GM23338 (cell line): ENCODE results near the gene NRXN2. TPM values are rescaled to one million over a fixed set of nuclear protein-coding genes. Genes with fewer than 3 reads are reported as not detected.
A peak's percentile ranks its signal among the peaks of the same experiment; 100 is the strongest.

Experiments
- ATAC-seq: fragments of 200-7000 bp; cut with Tn5 transposase; 3 replicates; pipeline ENCODE4 v1.9.1; 2020
- DNase-seq: peaks from one replicate; pipeline ENCODE4 v3.0.0-alpha.2; 2015; ENCODE audit warnings: low spot score
- H2AFZ ChIP-seq: fragments of 200-600 bp; sonication (generic); 2 replicates; pipeline ENCODE4 v1.8.0; 2016; ENCODE audit warnings: antibody characterized with exemption, mild to moderate bottlenecking, moderate library complexity
- H3F3A ChIP-seq: fragments of 200-600 bp; sonication (generic); replicated peaks from 2 replicates; pipeline ENCODE4 v1.8.0; 2017; ENCODE audit warnings: antibody characterized with exemption, mixed run types, low read depth
- H3K27ac ChIP-seq: fragments of 200-600 bp; sonication (generic); 2 replicates; pipeline ENCODE4 v1.6.1; 2016; ENCODE audit warnings: low read depth
- H3K27me3 ChIP-seq: fragments of 200-600 bp; sonication (generic); 2 replicates; pipeline ENCODE4 v1.8.0; 2016; ENCODE audit warnings: mild to moderate bottlenecking, mixed run types, moderate library complexity; ENCODE audit not compliant: insufficient read depth
- H3K36me3 ChIP-seq: fragments of 200-600 bp; sonication (generic); 2 replicates; pipeline ENCODE4 v1.8.0; 2016; ENCODE audit warnings: mild to moderate bottlenecking; ENCODE audit not compliant: insufficient read depth
- H3K4me1 ChIP-seq: fragments of 200-600 bp; sonication (generic); 2 replicates; pipeline ENCODE4 v1.8.0; 2016; ENCODE audit warnings: mild to moderate bottlenecking, moderate library complexity; ENCODE audit not compliant: insufficient read depth
- H3K4me2 ChIP-seq: fragments of 200-600 bp; sonication (generic); 2 replicates; pipeline ENCODE4 v1.7.1; 2017; ENCODE audit warnings: mixed run types
- H3K4me3 ChIP-seq: fragments of 200-600 bp; sonication (generic); 2 replicates; pipeline ENCODE4 v1.6.1; 2016; ENCODE audit warnings: mixed run types
- H3K79me2 ChIP-seq: fragments of 200-600 bp; sonication (generic); replicated peaks from 2 replicates; pipeline ENCODE4 v1.8.0; 2017; ENCODE audit warnings: mild to moderate bottlenecking; ENCODE audit not compliant: insufficient read depth
- H3K9me2 ChIP-seq: fragments of 200-600 bp; sonication (generic); 2 replicates; pipeline ENCODE4 v1.8.0; 2017; ENCODE audit not compliant: insufficient read depth
- H4K20me1 ChIP-seq: fragments of 200-600 bp; sonication (generic); replicated peaks from 2 replicates; pipeline ENCODE4 v1.8.0; 2017; ENCODE audit warnings: mild to moderate bottlenecking; ENCODE audit not compliant: insufficient read depth
- H3K27ac Mint-ChIP-seq: 2 replicates; pipeline ENCODE4 v1.8.0; 2020; ENCODE audit warnings: inconsistent platforms, mild to moderate bottlenecking, moderate library complexity, mixed read lengths
- H3K27me3 Mint-ChIP-seq: 3 replicates; pipeline ENCODE4 v1.8.0; 2022; ENCODE audit warnings: low read depth, mild to moderate bottlenecking, moderate library complexity, mixed read lengths, inconsistent platforms; ENCODE audit not compliant: insufficient read depth, poor library complexity
- H3K36me3 Mint-ChIP-seq: 3 replicates; pipeline ENCODE4 v1.8.0; 2021; ENCODE audit warnings: low read depth, mild to moderate bottlenecking, inconsistent platforms, moderate library complexity, mixed read lengths
- H3K4me1 Mint-ChIP-seq: 3 replicates; pipeline ENCODE4 v1.8.0; 2020; ENCODE audit warnings: mild to moderate bottlenecking, inconsistent platforms, mixed read lengths
- H3K4me3 Mint-ChIP-seq: 3 replicates; pipeline ENCODE4 v1.8.0; 2021; ENCODE audit warnings: moderate library complexity, mild to moderate bottlenecking, inconsistent platforms, mixed read lengths
- H3K9me3 Mint-ChIP-seq: 3 replicates; pipeline ENCODE4 v1.8.0; 2020; ENCODE audit warnings: moderate library complexity, mild to moderate bottlenecking, inconsistent platforms, mixed read lengths
- CREB1 ChIP-seq: fragments of 250-450 bp; sonication (Bioruptor Pico); IDR thresholded peaks from 2 replicates; pipeline ENCODE4 v1.5.0; 2020; ENCODE audit warnings: low read depth, mild to moderate bottlenecking, moderate library complexity
- EZH2 ChIP-seq: fragments of 200-600 bp; sonication (generic); IDR thresholded peaks from one replicate; pipeline ENCODE4 v1.8.0; 2017; ENCODE audit warnings: antibody characterized with exemption, mild to moderate bottlenecking, low read depth; ENCODE audit not compliant: unreplicated experiment
- EZH2phosphoT487 ChIP-seq: fragments of 200-600 bp; sonication (generic); IDR thresholded peaks from one replicate; pipeline ENCODE4 v1.8.1; 2018; ENCODE audit warnings: antibody characterized with exemption; ENCODE audit not compliant: unreplicated experiment
- JUNB ChIP-seq: IDR thresholded peaks from one replicate; pipeline ENCODE4 v1.6.1; 2016; ENCODE audit warnings: antibody characterized with exemption; ENCODE audit not compliant: unreplicated experiment
- NANOG ChIP-seq: IDR thresholded peaks from 2 replicates; pipeline ENCODE4 v1.6.1; 2016; ENCODE audit warnings: antibody characterized with exemption, borderline replicate concordance
- POLR2AphosphoS5 ChIP-seq: IDR thresholded peaks from 2 replicates; pipeline ENCODE4 v1.6.1; 2016; ENCODE audit warnings: antibody characterized with exemption, low read depth
- STAT1 ChIP-seq: IDR thresholded peaks from one replicate; pipeline ENCODE4 v1.6.1; 2016; ENCODE audit warnings: antibody characterized with exemption; ENCODE audit not compliant: unreplicated experiment
- ZNF114 ChIP-seq: fragments of 250-450 bp; sonication (Bioruptor Pico); IDR thresholded peaks from 2 replicates; pipeline ENCODE4 v1.5.0; 2020; ENCODE audit warnings: mild to moderate bottlenecking, moderate library complexity
- ZNF331 ChIP-seq: fragments of 250-450 bp; sonication (Bioruptor Pico); IDR thresholded peaks from 2 replicates; pipeline ENCODE4 v1.5.0; 2020; ENCODE audit warnings: low read depth, mild to moderate bottlenecking, moderate library complexity
- polyA plus RNA-seq: library from polyadenylated mRNA; unstranded; fragments of >200 nt; fragmentation: Nextera tagmentation; extraction: Ambion mirVana; gene quantifications from 2 replicates; pipeline ENCODE4 v1.2.1, GENCODE V29; 2016
- total RNA-seq: library from RNA; depleted of rRNA; stranded (reverse); fragments of >200 nt; shearing (Covaris generic); gene quantifications from 2 replicates; pipeline ENCODE4 v1.2.3, GENCODE V29; 2014
- TF ChIP-seq, protein P1 (sequence below), 2 experiments: fragments of 200-600 bp in 1 of 2; sonication (generic) in 1 of 2; conservative IDR thresholded peaks; 2 replicates each; pipeline versions ENCODE4 v1.5.1 to v1.6.1; 2016 to 2017; ENCODE audit warnings: antibody characterized with exemption in 2 of 2, low read depth in 2 of 2, mild to moderate bottlenecking in 2 of 2, moderate library complexity in 1 of 2
- TF ChIP-seq, protein P2 (sequence below): IDR thresholded peaks from one replicate; pipeline ENCODE4 v1.6.1; 2018; ENCODE audit warnings: antibody characterized with exemption; ENCODE audit not compliant: unreplicated experiment
- TF ChIP-seq, protein P3 (sequence below): fragments of 250-450 bp; sonication (Bioruptor Pico); IDR thresholded peaks from 2 replicates; pipeline ENCODE4 v1.5.0; 2020; ENCODE audit warnings: mild to moderate bottlenecking, moderate library complexity
- TF ChIP-seq, protein P4 (sequence below): IDR thresholded peaks from 2 replicates; pipeline ENCODE4 v1.6.1; 2016; ENCODE audit warnings: antibody characterized with exemption

NRXN2 gene
- total and polyA plus RNA-seq, 2 experiments from 2014 or later: 3.4 to 17.0 TPM

DNA sequence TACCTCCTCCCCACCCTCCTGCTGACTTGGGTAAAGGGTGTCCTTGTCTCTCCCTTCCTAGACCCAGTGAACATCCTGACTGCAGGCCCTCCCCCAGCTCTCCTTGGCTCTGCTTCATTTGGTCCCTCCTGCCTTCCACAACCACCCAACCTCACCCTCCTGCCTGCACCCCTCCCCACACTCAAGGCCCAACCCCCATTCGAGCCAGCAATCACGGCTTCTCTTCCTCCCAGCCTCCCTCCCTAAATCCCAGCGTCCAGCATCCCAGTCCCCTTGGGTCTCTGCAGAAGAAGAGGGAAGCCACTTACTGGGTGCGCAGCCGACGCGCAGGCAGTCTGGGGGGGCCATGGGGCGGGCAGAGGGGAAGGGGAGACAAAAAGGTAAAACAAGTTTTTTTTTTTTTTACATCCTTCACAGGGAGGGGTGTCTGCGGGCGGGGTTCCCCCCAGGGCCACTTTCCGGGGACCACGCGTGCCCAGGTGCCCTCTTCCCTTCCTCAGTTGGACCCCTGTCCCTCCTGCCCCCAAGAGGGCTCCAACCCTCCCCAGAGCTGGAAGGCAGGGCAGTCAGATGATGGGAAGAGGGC lies 69.5 kb downstream of the NRXN2 start:
- DNase-seq (peak; percentile 75), ATAC-seq (peak; percentile 44)
- no peaks in the 10 kb centered on the region for H3K9me3 Mint-ChIP-seq
- peaks cover 17% of the 10 kb centered on the region for H3K4me1 ChIP-seq
- peak overlapping the region; percentile 40 for H3K4me3 Mint-ChIP-seq
- peaks cover 24% of the 10 kb centered on the region for H3K27me3 Mint-ChIP-seq
- H3K4me2 ChIP-seq: peak overlapping the region; percentile 75
- no peaks in the 10 kb centered on the region for H3K27me3 ChIP-seq
- no peaks in the 10 kb centered on the region for H3K79me2 ChIP-seq
- peaks cover 28% of the 10 kb centered on the region for H3K4me1 Mint-ChIP-seq
- no peak for TF ChIP-seq ZNF331 (CRISPR knock-in tag)
- TF ChIP-seq, protein P1, sequence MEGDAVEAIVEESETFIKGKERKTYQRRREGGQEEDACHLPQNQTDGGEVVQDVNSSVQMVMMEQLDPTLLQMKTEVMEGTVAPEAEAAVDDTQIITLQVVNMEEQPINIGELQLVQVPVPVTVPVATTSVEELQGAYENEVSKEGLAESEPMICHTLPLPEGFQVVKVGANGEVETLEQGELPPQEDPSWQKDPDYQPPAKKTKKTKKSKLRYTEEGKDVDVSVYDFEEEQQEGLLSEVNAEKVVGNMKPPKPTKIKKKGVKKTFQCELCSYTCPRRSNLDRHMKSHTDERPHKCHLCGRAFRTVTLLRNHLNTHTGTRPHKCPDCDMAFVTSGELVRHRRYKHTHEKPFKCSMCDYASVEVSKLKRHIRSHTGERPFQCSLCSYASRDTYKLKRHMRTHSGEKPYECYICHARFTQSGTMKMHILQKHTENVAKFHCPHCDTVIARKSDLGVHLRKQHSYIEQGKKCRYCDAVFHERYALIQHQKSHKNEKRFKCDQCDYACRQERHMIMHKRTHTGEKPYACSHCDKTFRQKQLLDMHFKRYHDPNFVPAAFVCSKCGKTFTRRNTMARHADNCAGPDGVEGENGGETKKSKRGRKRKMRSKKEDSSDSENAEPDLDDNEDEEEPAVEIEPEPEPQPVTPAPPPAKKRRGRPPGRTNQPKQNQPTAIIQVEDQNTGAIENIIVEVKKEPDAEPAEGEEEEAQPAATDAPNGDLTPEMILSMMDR (conservative IDR thresholded peaks at IDR 0.05; ENCODE audit: low read depth in 2 of 2): no peak
- TF ChIP-seq CREB1: no peak
- TF ChIP-seq ZNF114: no peak
- TF ChIP-seq STAT1: no peak
- no peak for TF ChIP-seq POLR2AphosphoS5
- TF ChIP-seq, protein P2, sequence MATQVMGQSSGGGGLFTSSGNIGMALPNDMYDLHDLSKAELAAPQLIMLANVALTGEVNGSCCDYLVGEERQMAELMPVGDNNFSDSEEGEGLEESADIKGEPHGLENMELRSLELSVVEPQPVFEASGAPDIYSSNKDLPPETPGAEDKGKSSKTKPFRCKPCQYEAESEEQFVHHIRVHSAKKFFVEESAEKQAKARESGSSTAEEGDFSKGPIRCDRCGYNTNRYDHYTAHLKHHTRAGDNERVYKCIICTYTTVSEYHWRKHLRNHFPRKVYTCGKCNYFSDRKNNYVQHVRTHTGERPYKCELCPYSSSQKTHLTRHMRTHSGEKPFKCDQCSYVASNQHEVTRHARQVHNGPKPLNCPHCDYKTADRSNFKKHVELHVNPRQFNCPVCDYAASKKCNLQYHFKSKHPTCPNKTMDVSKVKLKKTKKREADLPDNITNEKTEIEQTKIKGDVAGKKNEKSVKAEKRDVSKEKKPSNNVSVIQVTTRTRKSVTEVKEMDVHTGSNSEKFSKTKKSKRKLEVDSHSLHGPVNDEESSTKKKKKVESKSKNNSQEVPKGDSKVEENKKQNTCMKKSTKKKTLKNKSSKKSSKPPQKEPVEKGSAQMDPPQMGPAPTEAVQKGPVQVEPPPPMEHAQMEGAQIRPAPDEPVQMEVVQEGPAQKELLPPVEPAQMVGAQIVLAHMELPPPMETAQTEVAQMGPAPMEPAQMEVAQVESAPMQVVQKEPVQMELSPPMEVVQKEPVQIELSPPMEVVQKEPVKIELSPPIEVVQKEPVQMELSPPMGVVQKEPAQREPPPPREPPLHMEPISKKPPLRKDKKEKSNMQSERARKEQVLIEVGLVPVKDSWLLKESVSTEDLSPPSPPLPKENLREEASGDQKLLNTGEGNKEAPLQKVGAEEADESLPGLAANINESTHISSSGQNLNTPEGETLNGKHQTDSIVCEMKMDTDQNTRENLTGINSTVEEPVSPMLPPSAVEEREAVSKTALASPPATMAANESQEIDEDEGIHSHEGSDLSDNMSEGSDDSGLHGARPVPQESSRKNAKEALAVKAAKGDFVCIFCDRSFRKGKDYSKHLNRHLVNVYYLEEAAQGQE: no peak
- no peak for TF ChIP-seq NANOG
- TF ChIP-seq, protein P3, sequence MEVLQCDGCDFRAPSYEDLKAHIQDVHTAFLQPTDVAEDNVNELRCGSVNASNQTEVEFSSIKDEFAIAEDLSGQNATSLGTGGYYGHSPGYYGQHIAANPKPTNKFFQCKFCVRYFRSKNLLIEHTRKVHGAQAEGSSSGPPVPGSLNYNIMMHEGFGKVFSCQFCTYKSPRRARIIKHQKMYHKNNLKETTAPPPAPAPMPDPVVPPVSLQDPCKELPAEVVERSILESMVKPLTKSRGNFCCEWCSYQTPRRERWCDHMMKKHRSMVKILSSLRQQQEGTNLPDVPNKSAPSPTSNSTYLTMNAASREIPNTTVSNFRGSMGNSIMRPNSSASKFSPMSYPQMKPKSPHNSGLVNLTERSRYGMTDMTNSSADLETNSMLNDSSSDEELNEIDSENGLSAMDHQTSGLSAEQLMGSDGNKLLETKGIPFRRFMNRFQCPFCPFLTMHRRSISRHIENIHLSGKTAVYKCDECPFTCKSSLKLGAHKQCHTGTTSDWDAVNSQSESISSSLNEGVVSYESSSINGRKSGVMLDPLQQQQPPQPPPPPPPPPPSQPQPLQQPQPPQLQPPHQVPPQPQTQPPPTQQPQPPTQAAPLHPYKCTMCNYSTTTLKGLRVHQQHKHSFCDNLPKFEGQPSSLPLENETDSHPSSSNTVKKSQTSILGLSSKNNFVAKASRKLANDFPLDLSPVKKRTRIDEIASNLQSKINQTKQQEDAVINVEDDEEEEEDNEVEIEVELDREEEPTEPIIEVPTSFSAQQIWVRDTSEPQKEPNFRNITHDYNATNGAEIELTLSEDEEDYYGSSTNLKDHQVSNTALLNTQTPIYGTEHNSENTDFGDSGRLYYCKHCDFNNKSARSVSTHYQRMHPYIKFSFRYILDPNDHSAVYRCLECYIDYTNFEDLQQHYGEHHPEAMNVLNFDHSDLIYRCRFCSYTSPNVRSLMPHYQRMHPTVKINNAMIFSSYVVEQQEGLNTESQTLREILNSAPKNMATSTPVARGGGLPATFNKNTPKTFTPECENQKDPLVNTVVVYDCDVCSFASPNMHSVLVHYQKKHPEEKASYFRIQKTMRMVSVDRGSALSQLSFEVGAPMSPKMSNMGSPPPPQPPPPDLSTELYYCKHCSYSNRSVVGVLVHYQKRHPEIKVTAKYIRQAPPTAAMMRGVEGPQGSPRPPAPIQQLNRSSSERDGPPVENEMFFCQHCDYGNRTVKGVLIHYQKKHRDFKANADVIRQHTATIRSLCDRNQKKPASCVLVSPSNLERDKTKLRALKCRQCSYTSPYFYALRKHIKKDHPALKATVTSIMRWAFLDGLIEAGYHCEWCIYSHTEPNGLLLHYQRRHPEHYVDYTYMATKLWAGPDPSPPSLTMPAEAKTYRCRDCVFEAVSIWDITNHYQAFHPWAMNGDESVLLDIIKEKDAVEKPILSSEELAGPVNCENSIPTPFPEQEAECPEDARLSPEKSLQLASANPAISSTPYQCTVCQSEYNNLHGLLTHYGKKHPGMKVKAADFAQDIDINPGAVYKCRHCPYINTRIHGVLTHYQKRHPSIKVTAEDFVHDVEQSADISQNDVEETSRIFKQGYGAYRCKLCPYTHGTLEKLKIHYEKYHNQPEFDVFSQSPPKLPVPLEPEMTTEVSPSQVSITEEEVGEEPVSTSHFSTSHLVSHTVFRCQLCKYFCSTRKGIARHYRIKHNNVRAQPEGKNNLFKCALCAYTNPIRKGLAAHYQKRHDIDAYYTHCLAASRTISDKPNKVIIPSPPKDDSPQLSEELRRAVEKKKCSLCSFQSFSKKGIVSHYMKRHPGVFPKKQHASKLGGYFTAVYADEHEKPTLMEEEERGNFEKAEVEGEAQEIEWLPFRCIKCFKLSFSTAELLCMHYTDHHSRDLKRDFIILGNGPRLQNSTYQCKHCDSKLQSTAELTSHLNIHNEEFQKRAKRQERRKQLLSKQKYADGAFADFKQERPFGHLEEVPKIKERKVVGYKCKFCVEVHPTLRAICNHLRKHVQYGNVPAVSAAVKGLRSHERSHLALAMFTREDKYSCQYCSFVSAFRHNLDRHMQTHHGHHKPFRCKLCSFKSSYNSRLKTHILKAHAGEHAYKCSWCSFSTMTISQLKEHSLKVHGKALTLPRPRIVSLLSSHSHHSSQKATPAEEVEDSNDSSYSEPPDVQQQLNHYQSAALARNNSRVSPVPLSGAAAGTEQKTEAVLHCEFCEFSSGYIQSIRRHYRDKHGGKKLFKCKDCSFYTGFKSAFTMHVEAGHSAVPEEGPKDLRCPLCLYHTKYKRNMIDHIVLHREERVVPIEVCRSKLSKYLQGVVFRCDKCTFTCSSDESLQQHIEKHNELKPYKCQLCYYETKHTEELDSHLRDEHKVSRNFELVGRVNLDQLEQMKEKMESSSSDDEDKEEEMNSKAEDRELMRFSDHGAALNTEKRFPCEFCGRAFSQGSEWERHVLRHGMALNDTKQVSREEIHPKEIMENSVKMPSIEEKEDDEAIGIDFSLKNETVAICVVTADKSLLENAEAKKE (CRISPR knock-in tag): no peak
- no peak for TF ChIP-seq EZH2
- TF ChIP-seq JUNB: no peak
- no peak for TF ChIP-seq EZH2phosphoT487
- TF ChIP-seq, protein P4, sequence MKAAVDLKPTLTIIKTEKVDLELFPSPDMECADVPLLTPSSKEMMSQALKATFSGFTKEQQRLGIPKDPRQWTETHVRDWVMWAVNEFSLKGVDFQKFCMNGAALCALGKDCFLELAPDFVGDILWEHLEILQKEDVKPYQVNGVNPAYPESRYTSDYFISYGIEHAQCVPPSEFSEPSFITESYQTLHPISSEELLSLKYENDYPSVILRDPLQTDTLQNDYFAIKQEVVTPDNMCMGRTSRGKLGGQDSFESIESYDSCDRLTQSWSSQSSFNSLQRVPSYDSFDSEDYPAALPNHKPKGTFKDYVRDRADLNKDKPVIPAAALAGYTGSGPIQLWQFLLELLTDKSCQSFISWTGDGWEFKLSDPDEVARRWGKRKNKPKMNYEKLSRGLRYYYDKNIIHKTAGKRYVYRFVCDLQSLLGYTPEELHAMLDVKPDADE: no peak
- H3F3A ChIP-seq: no peaks in the 10 kb centered on the region
- H3K4me3 ChIP-seq: peak overlapping the region; percentile 43
- H3K27ac ChIP-seq: no peak overlapping the region
- H2AFZ ChIP-seq: peak overlapping the region; percentile 86; the same call in 1 of the 2 replicates
- H3K27ac Mint-ChIP-seq: no peak overlapping the region; the same call in 1 of the 2 replicates
- H3K9me2 ChIP-seq: no peaks in the 10 kb centered on the region
- H3K36me3 Mint-ChIP-seq: no peaks in the 10 kb centered on the region
- no peaks in the 10 kb centered on the region for H4K20me1 ChIP-seq
- H3K36me3 ChIP-seq: no peaks in the 10 kb centered on the region
